Activated CD8-positive, alpha-beta memory T cell treated with anti-CD3 and anti-CD28 coated beads, Interleukin-2, amount 50 U/mL, for 4 hours (primary cell): ENCODE data around the gene ZNF473.

ENCODE experiments used
- DNase-seq: peaks from one replicate; pipeline ENCODE4 v3.0.0-alpha.2; 2020

ZNF473 gene

GRCh38 chr19:50003810-50004419, 21.9 kb upstream of the ZNF473 start:
- no peak for DNase-seq

- no peak for DNase-seq
Measured at GRCh38 chr19:50005428-50005827, 20.4 kb upstream of the ZNF473 start.

GRCh38 chr19:50007170-50007569, 18.6 kb upstream of the ZNF473 start:
- no peak for DNase-seq

- no peak for DNase-seq
Measured at GRCh38 chr19:50007947-50008346, 17.9 kb upstream of the ZNF473 start.

- no peak for DNase-seq
Measured at GRCh38 chr19:50008532-50008931, 17.3 kb upstream of the ZNF473 start.

- no peak for DNase-seq
Measured at GRCh38 chr19:50016225-50016807, 9.5 kb upstream of the ZNF473 start.

GRCh38 chr19:50020481-50020880, 5.3 kb upstream of the ZNF473 start:
- DNase-seq: no peak

GRCh38 chr19:50022823-50023222, 3.0 kb upstream of the ZNF473 start:
- DNase-seq: no peak

- no peak for DNase-seq
Measured at GRCh38 chr19:50024719-50025021, 1.1 kb upstream of the ZNF473 start.

- peak; percentile 97 for DNase-seq
Measured at GRCh38 chr19:50025022-50025793, 597 bp upstream of the ZNF473 start, which contains the start of gene VRK3. Gene VRK3, minus strand, starts transcription at chr19:50025372. Its CDS starts 9,210 bp downstream, at chr19:50016162.

- no peak for DNase-seq
Measured at GRCh38 chr19:50026550-50026906, 723 bp downstream of the ZNF473 start.

- DNase-seq: no peak
Measured at GRCh38 chr19:50030225-50030624, 4.4 kb downstream of the ZNF473 start.

- DNase-seq: no peak
Measured at GRCh38 chr19:50030937-50031336, 5.1 kb downstream of the ZNF473 start.

- no peak for DNase-seq
Measured at GRCh38 chr19:50036908-50037307, 11.1 kb downstream of the ZNF473 start.

GRCh38 chr19:50039968-50040367, 14.2 kb downstream of the ZNF473 start:
- no peak for DNase-seq

GRCh38 chr19:50040967-50041366, 15.2 kb downstream of the ZNF473 start:
- DNase-seq: no peak

GRCh38 chr19:50042363-50043024, 16.7 kb downstream of the ZNF473 start:
- DNase-seq: no peak

GRCh38 chr19:50043967-50044366, 18.2 kb downstream of the ZNF473 start:
- DNase-seq: no peak

GRCh38 chr19:50044922-50045321, 19.1 kb downstream of the ZNF473 start:
- DNase-seq: no peak

GRCh38 chr19:50046649-50047503, 21.1 kb downstream of the ZNF473 start:
- DNase-seq: peak; percentile 64

GRCh38 chr19:50047671-50048070, 21.9 kb downstream of the ZNF473 start:
- DNase-seq: no peak

GRCh38 chr19:50050406-50051227, 24.8 kb downstream of the ZNF473 start:
- peak; percentile 84 for DNase-seq
